Kidney (tissue), 14 donors: Measurements from ENCODE around the gene TMCC1. TPM values are rescaled to one million over a fixed set of nuclear protein-coding genes. Genes with fewer than 3 reads are reported as not detected.

Experiments used
- DNase-seq, 5 donors: peaks; one replicate each; pipeline ENCODE4 v3.0.0-alpha.2; 2013 to 2020
- FAIRE-seq: peaks from 2 replicates; lab custom pipeline; 2012; peaks lifted over from hg19 to GRCh38; lab: Jason Lieb, UNC
- H3K27ac ChIP-seq, 2 donors: one replicate each; pipeline ENCODE4 v1.7.0; 2013; ENCODE audit warnings: low read depth in 2 of 2, low read length in 2 of 2, inconsistent platforms in 1 of 2
- H3K27me3 ChIP-seq: one replicate; pipeline ENCODE4 v1.7.1; 2013; ENCODE audit warnings: low read length, inconsistent platforms; ENCODE audit not compliant: control insufficient read depth, insufficient read depth
- H3K36me3 ChIP-seq, 3 donors: one replicate each; pipeline versions ENCODE4 v1.7.0 to v1.7.1; 2013; ENCODE audit warnings: low read length in 3 of 3, control low read depth in 1 of 3, inconsistent platforms in 1 of 3; ENCODE audit not compliant: insufficient read depth in 3 of 3, control insufficient read depth in 2 of 3
- H3K4me1 ChIP-seq, 3 donors: one replicate each; pipeline versions ENCODE4 v1.7.0 to v1.7.1; 2013; ENCODE audit warnings: low read length in 3 of 3, inconsistent platforms in 1 of 3, low read depth in 1 of 3; ENCODE audit not compliant: control insufficient read depth in 2 of 3, insufficient read depth in 2 of 3
- H3K4me3 ChIP-seq, 3 donors: one replicate each; pipeline versions ENCODE4 v1.7.0 to v1.8.1; 2013; ENCODE audit warnings: low read length in 3 of 3, control low read depth in 1 of 3, inconsistent platforms in 1 of 3
- H3K9ac ChIP-seq, 3 donors: one replicate each; pipeline versions ENCODE4 v1.7.0 to v1.7.1; 2013; ENCODE audit warnings: low read length in 3 of 3, control low read depth in 1 of 3, inconsistent platforms in 1 of 3
- H3K9me3 ChIP-seq, 3 donors: one replicate each; pipeline versions ENCODE4 v1.7.0 to v1.7.1; 2013; ENCODE audit warnings: low read length in 3 of 3, control low read depth in 1 of 3, inconsistent platforms in 1 of 3; ENCODE audit not compliant: control insufficient read depth in 2 of 3, insufficient read depth in 1 of 3
- intact Hi-C: fragments of 100-400 bp; cut with DNase I; formaldehyde crosslinking; loops from one replicate; pipeline ENCODE4 v1.11.1; 2022
- polyA plus RNA-seq: library from polyadenylated mRNA; stranded (reverse); fragments of 350-450 nt; fragmentation: Illumina TruSeq; extraction: RNeasy Lipid Tissue Mini Kit (QIAGEN cat#74804); gene quantifications from one replicate; pipeline ENCODE4 v1.2.3, GENCODE V29; 2014; ENCODE audit warnings: low read depth, low replicate concordance; ENCODE audit not compliant: insufficient read depth
- total RNA-seq: library from RNA; stranded (reverse); fragmentation: NEBNext Ultra II Directional; extraction: Animal tissue kit (Norgen Biotek cat#: 25700); gene quantifications from one replicate; pipeline ENCODE4 v1.2.1, GENCODE V29; 2021
- TF ChIP-seq, protein P1 (sequence below): IDR thresholded peaks from 3 replicates; pipeline ENCODE4 v1.5.1; 2012; ENCODE audit warnings: mild to moderate bottlenecking, moderate library complexity, borderline replicate concordance; ENCODE audit not compliant: insufficient read depth; ENCODE audit errors: extremely low read depth
- donor health status: control.
- donor health status: control.
- donor health status: control.
- donor health status: control.
- donor health status: control.
- donor health status: DM: yes; HTN: yes; CAD: no.
- donor health status: Normal renal cell carcinoma (clear cell type).

Gene TMCC1
- total and polyA plus RNA-seq, 2 donors from 2014 or later, result 8.4 to 42.4 TPM

- H3K4me1 ChIP-seq, result peaks cover 0 to 2% (median 0%) of the 10 kb centered on the region in 3 donors
- H3K9me3 ChIP-seq, result peaks cover 0 to 15% (median 0%) of the 10 kb centered on the region in 3 donors
- DNase-seq, result no peak
- no peak overlapping the region for H3K9ac ChIP-seq
- intact Hi-C loops, result no loop called here
- H3K4me3 ChIP-seq, result no peak overlapping the region
- TF ChIP-seq, protein P1, sequence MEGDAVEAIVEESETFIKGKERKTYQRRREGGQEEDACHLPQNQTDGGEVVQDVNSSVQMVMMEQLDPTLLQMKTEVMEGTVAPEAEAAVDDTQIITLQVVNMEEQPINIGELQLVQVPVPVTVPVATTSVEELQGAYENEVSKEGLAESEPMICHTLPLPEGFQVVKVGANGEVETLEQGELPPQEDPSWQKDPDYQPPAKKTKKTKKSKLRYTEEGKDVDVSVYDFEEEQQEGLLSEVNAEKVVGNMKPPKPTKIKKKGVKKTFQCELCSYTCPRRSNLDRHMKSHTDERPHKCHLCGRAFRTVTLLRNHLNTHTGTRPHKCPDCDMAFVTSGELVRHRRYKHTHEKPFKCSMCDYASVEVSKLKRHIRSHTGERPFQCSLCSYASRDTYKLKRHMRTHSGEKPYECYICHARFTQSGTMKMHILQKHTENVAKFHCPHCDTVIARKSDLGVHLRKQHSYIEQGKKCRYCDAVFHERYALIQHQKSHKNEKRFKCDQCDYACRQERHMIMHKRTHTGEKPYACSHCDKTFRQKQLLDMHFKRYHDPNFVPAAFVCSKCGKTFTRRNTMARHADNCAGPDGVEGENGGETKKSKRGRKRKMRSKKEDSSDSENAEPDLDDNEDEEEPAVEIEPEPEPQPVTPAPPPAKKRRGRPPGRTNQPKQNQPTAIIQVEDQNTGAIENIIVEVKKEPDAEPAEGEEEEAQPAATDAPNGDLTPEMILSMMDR, result no peak
- no peak for FAIRE-seq
- H3K27me3 ChIP-seq, result no peaks in the 10 kb centered on the region
- H3K36me3 ChIP-seq, result no peaks in the 10 kb centered on the region
- no peak overlapping the region for H3K27ac ChIP-seq
Observed at GRCh38 chr3:129929383-129929782, 35.9 kb upstream of the TMCC1 start.

DNA sequence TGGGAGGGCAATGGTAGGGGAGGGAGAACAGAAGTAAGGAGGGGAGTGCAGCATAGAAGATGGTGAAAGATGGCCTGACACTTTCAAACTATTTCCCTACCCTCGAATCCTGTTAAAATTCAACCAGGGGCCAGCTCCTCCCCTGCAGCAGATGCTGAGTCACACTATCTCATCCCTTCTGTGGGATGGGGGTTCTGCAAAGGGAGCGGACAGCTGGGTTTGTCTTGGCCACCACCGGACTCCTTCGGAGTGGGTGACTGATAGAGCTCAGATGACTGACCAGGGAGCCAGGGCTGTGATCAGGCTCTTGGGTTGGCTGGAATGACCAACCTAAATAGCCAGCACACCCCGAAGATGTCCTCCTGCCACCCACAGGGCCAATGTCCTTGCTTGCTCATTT, 33.6 kb upstream of the TMCC1 start:
- intact Hi-C loops, result no loop called here
- Histone ChIP-seq H3K9ac (no peak overlapping the region), H3K4me1 (no peaks in the 10 kb centered on the region), H3K9me3 (peaks cover 0 to 15% (median 0%) of the 10 kb centered on the region in 3 donors), H3K27me3 (no peaks in the 10 kb centered on the region), H3K36me3 (no peaks in the 10 kb centered on the region), H3K4me3 (no peak overlapping the region), H3K27ac (no peak overlapping the region)
- TF ChIP-seq, protein P1, result no peak
- DNase-seq (peak in 1 of 5 donors; percentile 21), FAIRE-seq (no peak)

DNA sequence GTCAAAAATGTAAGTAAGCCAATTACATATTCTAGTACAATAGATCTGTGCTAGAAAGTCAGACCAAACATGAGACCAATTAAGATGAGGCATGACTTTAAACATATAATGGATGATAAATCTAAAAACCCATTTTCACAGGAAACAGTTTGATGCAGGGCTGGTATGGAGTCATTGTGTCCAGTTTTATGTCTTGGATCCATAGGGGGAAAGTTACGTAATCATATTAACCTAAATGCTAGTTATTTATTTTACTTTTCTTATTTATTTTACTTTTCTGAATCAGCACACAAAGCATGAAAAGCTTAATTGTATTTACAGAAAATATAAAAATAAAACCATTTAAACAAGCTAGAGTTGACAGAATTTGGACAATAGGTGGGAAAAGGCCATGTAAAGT, 26.3 kb upstream of the TMCC1 start:
- TF ChIP-seq, protein P1, result no peak
- no peak for DNase-seq
- H3K9me3 ChIP-seq, result peaks cover 0 to 26% (median 3%) of the 10 kb centered on the region in 3 donors
- no peak for FAIRE-seq
- H3K36me3 ChIP-seq, result no peaks in the 10 kb centered on the region
- intact Hi-C loops, result no loop called here
- H3K27me3 ChIP-seq, result no peaks in the 10 kb centered on the region
- no peak overlapping the region for H3K27ac ChIP-seq
- H3K9ac ChIP-seq, result no peak overlapping the region
- H3K4me1 ChIP-seq, result no peaks in the 10 kb centered on the region
- H3K4me3 ChIP-seq, result no peak overlapping the region

DNA sequence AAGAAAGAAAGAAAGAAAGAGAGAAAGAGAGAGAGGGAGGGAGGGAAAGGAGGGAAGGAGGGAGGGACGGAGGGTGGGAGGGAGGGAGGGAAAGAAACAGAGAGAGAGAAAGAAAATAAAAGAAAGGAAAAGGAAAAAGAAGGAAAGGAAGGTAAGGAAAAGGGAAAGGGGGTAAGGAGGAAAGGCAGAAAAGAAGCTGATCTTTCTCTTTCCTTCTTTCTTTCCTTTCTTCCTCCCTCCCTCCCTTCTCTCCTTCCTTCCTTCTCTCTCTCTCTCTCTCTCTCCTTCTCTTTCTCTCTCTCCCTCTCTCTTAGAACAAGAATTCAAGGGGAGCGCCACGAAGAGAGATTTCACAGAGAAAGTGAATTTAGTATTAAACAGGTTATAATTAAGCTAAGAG, 25.8 kb upstream of the TMCC1 start:
- no peak overlapping the region for H3K27ac ChIP-seq
- no peaks in the 10 kb centered on the region for H3K27me3 ChIP-seq
- H3K4me1 ChIP-seq, result no peaks in the 10 kb centered on the region
- H3K9ac ChIP-seq, result no peak overlapping the region
- TF ChIP-seq, protein P1, result no peak
- peaks cover 0 to 26% (median 3%) of the 10 kb centered on the region in 3 donors for H3K9me3 ChIP-seq
- DNase-seq (no peak), FAIRE-seq (no peak)
- H3K36me3 ChIP-seq, result no peaks in the 10 kb centered on the region
- intact Hi-C loops, result no loop called here
- H3K4me3 ChIP-seq, result no peak overlapping the region
